Natural killer cell (primary cell): Measurements from ENCODE around the gene FHL2. TPM values are rescaled to one million over a fixed set of nuclear protein-coding genes. Genes with fewer than 3 reads are reported as not detected.
A peak's percentile ranks its signal among the peaks of the same experiment; 100 is the strongest.

Experiments used
- ATAC-seq, 3 donors: fragments of 150-1000 bp in 2 of 3; fragments of 200-7000 bp in 1 of 3; cut with Tn5 transposase; 1 replicate in 1 of 3; 2 replicates in 2 of 3; pipeline ENCODE4 v1.10.0; 2021; ENCODE audit warnings: mild to moderate bottlenecking in 2 of 3, moderate library complexity in 2 of 3
- DNase-seq, 2 donors: peaks; one replicate each; pipeline versions ENCODE4 v3.0.0 to v3.0.0-alpha.2; 2013 to 2021; ENCODE audit warnings: mixed read lengths in 1 of 2
- H3K27ac ChIP-seq: one replicate; pipeline ENCODE4 v1.5.1; 2013; ENCODE audit warnings: mild to moderate bottlenecking, low read length
- H3K27me3 ChIP-seq: one replicate; pipeline ENCODE4 v1.6.1; 2013; ENCODE audit warnings: low read length; ENCODE audit not compliant: control insufficient read depth, insufficient read depth
- H3K36me3 ChIP-seq: one replicate; pipeline ENCODE4 v1.6.1; 2013; ENCODE audit warnings: low read length; ENCODE audit not compliant: control insufficient read depth, insufficient read depth
- H3K4me1 ChIP-seq: one replicate; pipeline ENCODE4 v1.6.1; 2013; ENCODE audit warnings: low read length; ENCODE audit not compliant: control insufficient read depth, insufficient read depth
- H3K4me3 ChIP-seq: one replicate; pipeline ENCODE4 v1.5.1; 2013; ENCODE audit warnings: low read length
- H3K9me3 ChIP-seq: one replicate; pipeline ENCODE4 v1.6.1; 2013; ENCODE audit warnings: low read length; ENCODE audit not compliant: control insufficient read depth, insufficient read depth
- H3K27ac Mint-ChIP-seq, 2 donors: one replicate each; pipeline ENCODE4 v1.8.0; 2022; ENCODE audit warnings: mild to moderate bottlenecking in 2 of 2, mixed read lengths in 2 of 2, moderate library complexity in 1 of 2
- H3K27me3 Mint-ChIP-seq, 2 donors: one replicate each; pipeline ENCODE4 v1.8.0; 2022; ENCODE audit warnings: low read depth in 2 of 2, mixed read lengths in 2 of 2
- H3K36me3 Mint-ChIP-seq: one replicate; pipeline ENCODE4 v1.8.0; 2022; ENCODE audit warnings: mixed read lengths
- H3K4me1 Mint-ChIP-seq, 2 donors: one replicate each; pipeline ENCODE4 v1.8.0; 2022; ENCODE audit warnings: mixed read lengths in 2 of 2
- H3K4me3 Mint-ChIP-seq: one replicate; pipeline ENCODE4 v1.8.0; 2022; ENCODE audit warnings: mild to moderate bottlenecking, moderate library complexity, mixed read lengths
- H3K9me3 Mint-ChIP-seq, 2 donors: one replicate each; pipeline ENCODE4 v1.8.0; 2022; ENCODE audit warnings: mixed read lengths in 2 of 2
- whole genome bisulfite sequencing: methylation state at CpG from one replicate; pipeline ENCODE4 v1.1.7; 2013; ENCODE audit warnings: missing lambda C conversion rate; ENCODE audit not compliant: insufficient coverage; 5-methylcytosine and 5-hydroxymethylcytosine counted together
- intact Hi-C: fragments of 100-400 bp; cut with micrococcal nuclease; formaldehyde crosslinking; loops from one replicate; pipeline ENCODE4 v1.14.2; 2022
- total RNA-seq, 4 donors: library from RNA; stranded (reverse); fragments of 120-200 nt in 1 of 4; gene quantifications; one replicate each; pipeline versions ENCODE4 v1.2.3 to v1.2.4, GENCODE V29; 2013 to 2022
- TF ChIP-seq, protein P1 (sequence below): fragments of 200-600 bp; IDR thresholded peaks from one replicate; pipeline ENCODE4 v1.8.0; 2022; ENCODE audit warnings: antibody characterized with exemption

FHL2 gene
- total RNA-seq, 3 donors from 2014 or later (not counting 1 experiment from before 2014, with no cell fraction given): 0.26 to 1.3 (median 0.84) TPM

DNA sequence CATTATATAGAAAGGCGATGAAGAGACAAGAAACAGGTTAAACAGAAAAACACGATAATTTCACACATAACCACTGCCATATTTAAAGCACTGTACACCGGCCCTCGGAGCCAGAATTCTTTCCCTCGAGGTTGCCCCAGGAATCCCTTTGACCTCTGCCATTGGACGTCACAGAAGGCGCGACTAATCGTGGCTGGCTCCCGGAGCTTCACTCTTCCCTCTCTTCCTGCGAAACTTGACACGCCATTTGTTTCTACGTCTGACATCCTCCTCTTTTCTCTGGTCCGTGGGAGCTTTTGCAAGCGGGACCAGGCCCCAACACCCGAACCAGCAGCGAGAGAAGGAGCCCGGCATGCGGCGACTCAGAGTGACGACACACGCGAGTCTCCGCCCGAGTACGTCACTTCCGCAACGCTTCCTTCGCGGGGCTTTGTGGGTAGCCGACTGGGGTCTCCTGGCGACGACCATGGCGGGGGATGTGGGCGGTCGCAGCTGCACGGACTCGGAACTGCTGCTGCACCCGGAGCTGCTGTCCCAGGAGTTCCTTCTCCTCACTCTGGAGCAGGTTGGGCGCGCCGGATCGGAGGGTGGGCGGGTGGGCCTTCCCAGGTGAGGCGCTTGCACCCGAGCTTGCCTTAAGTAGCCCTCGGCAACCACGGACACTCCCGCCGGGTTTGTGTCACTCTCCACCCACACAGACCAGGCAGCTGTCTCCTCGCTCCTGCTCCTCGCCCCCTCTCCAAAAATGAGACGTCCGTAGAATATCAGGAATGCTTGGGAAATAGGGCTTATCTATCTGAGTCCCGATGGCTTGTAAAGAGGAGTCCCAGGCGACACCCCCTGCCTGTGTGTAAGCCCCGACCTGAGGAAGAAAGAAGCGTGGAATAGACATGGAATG lies 61.5 kb downstream of the FHL2 start, which contains the start of gene C2orf49:
Gene C2orf49 (plus strand): TSS at position 419 of the 898 bp plus-strand sequence. CDS start 48 bp downstream, at position 467.
- peaks cover 16% of the 10 kb centered on the region for H3K4me1 ChIP-seq
- peak within 1 kb of the TSS; percentile 96 for H3K4me3 ChIP-seq
- TF ChIP-seq, protein P1, sequence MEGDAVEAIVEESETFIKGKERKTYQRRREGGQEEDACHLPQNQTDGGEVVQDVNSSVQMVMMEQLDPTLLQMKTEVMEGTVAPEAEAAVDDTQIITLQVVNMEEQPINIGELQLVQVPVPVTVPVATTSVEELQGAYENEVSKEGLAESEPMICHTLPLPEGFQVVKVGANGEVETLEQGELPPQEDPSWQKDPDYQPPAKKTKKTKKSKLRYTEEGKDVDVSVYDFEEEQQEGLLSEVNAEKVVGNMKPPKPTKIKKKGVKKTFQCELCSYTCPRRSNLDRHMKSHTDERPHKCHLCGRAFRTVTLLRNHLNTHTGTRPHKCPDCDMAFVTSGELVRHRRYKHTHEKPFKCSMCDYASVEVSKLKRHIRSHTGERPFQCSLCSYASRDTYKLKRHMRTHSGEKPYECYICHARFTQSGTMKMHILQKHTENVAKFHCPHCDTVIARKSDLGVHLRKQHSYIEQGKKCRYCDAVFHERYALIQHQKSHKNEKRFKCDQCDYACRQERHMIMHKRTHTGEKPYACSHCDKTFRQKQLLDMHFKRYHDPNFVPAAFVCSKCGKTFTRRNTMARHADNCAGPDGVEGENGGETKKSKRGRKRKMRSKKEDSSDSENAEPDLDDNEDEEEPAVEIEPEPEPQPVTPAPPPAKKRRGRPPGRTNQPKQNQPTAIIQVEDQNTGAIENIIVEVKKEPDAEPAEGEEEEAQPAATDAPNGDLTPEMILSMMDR: no peak
- intact Hi-C loops: no loop called here
- DNase-seq: peak; percentile 89 to 95
- peak; percentile 89 to 92 (median 89) for ATAC-seq
- Mint-ChIP-seq H3K4me3 (peak within 1 kb of the TSS; percentile 100), H3K27me3 (no peaks in the 10 kb centered on the region), H3K4me1 (peaks cover 30% of the 10 kb centered on the region in 2 donors), H3K9me3 (no peaks in the 10 kb centered on the region), H3K27ac (peak within 1 kb of the TSS; percentile 97 to 100), H3K36me3 (no peaks in the 10 kb centered on the region)
- peak within 1 kb of the TSS; percentile 98 for H3K27ac ChIP-seq
- H3K36me3 ChIP-seq: peaks cover 20% of the 10 kb centered on the region
- H3K27me3 ChIP-seq: no peaks in the 10 kb centered on the region
- H3K9me3 ChIP-seq: no peaks in the 10 kb centered on the region
- 0% methylated on average over 58 of the region's 58 CpGs for WGBS

DNA sequence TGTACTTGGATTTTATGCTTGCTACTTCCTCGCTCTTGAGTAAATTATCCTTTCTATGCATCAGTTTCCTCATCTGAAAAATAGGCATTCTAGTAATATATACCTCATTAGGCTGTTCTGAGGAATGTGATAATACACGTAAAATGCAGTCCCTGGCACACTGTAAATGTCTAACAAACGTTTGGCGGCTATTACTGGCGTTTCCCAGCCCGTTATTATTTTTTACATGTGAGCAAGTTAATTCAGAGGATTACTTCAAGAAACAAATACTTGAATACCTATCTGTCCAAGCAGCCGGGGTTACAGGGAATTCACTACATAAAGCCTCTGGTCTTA lies 62.1 kb downstream of the FHL2 start:
- Mint-ChIP-seq H3K36me3 (no peaks in the 10 kb centered on the region), H3K9me3 (no peaks in the 10 kb centered on the region), H3K4me1 (peaks cover 30% of the 10 kb centered on the region in 2 donors), H3K27ac (peak overlapping the region; percentile 97 to 100), H3K4me3 (peak overlapping the region; percentile 100), H3K27me3 (no peaks in the 10 kb centered on the region)
- WGBS: 0% methylated on average over 5 of the region's 7 CpGs
- no peaks in the 10 kb centered on the region for H3K27me3 ChIP-seq
- peaks cover 17% of the 10 kb centered on the region for H3K36me3 ChIP-seq
- H3K27ac ChIP-seq: peak overlapping the region; percentile 98
- peaks cover 16% of the 10 kb centered on the region for H3K4me1 ChIP-seq
- intact Hi-C loops: no loop called here
- ATAC-seq (no peak), DNase-seq (no peak)
- peak overlapping the region; percentile 96 for H3K4me3 ChIP-seq
- no peaks in the 10 kb centered on the region for H3K9me3 ChIP-seq
- TF ChIP-seq, protein P1: no peak

DNA sequence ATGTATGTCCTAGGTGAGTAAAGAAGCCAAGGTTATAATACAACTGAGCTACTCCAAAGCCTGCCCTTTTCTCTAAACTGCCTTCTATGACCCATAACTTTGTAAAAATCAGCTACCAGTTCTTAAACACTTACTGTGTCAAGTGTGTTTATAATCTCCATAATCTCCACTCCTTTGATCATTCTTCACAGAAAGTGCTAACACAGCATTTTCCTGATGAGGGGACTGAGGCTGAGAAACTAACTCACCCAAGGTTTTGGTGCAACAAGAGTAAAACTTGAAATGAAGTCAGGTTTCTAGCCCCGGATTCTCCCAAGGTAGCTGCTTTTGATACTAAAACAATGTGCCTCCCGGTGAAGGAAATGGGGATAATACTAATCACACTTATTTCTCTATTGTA lies 63.4 kb downstream of the FHL2 start:
- Mint-ChIP-seq H3K27ac (peak overlapping the region in 1 of 2 donors; percentile 100), H3K27me3 (no peaks in the 10 kb centered on the region)

More for the DNA sequence above, 63.4 kb downstream of the FHL2 start:
- 100% methylated on average over 1 of the region's 2 CpGs for WGBS
- DNase-seq (no peak), ATAC-seq (no peak)
- intact Hi-C loops: no loop called here
- no peaks in the 10 kb centered on the region for H3K9me3 ChIP-seq
- TF ChIP-seq, protein P1: no peak
- Mint-ChIP-seq H3K4me1 (peaks cover 33 to 35% of the 10 kb centered on the region in 2 donors), H3K9me3 (no peaks in the 10 kb centered on the region), H3K4me3 (no peak overlapping the region), H3K36me3 (no peaks in the 10 kb centered on the region)
- H3K4me3 ChIP-seq: no peak overlapping the region
- H3K4me1 ChIP-seq: peaks cover 20% of the 10 kb centered on the region
- H3K27ac ChIP-seq: no peak overlapping the region
- H3K27me3 ChIP-seq: no peaks in the 10 kb centered on the region
- peaks cover 6% of the 10 kb centered on the region for H3K36me3 ChIP-seq
